Astrocyte of the spinal cord (primary cell): ENCODE measurements around the gene NWD2.

Experiments used
- DNase-seq: peaks from one replicate; pipeline ENCODE4 v3.0.0; 2011; ENCODE audit warnings: low read depth, low spot score
- H3K4me3 ChIP-seq: 2 replicates; pipeline ENCODE4 v1.5.1; 2011; ENCODE audit warnings: low read depth, mild to moderate bottlenecking, low read length, moderate library complexity
- CTCF ChIP-seq: IDR thresholded peaks from 2 replicates; pipeline ENCODE4 v1.5.1; 2012; ENCODE audit warnings: low read depth, mild to moderate bottlenecking, low read length, inconsistent platforms
- in situ Hi-C: cut with HindIII; loops from 2 replicates; pipeline ENCODE4 v1.10.0; 2017; ENCODE audit warnings: low sequenced_read_pairs

The NWD2 gene

DNA sequence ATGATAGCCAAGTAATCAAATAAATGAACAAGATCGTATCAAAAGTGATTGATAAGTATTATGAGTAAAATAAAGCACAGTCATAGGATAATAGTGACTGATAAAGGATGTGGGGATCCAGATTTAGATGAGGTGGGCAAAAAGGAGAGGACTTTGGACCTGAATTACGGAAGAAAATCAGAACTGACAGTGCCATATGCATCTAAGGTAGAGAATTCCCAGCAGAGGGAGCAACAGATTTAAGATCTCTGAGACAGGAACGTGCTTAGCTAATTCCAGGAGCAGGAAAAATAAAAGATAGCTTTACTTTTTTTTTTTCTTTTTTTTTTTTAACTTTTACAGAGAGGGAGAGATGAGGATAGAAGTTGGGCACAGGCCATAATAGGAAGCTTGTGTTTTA lies 189.9 kb downstream of the NWD2 start:
- no peak for DNase-seq
- in situ Hi-C loops, result no loop called here

DNA sequence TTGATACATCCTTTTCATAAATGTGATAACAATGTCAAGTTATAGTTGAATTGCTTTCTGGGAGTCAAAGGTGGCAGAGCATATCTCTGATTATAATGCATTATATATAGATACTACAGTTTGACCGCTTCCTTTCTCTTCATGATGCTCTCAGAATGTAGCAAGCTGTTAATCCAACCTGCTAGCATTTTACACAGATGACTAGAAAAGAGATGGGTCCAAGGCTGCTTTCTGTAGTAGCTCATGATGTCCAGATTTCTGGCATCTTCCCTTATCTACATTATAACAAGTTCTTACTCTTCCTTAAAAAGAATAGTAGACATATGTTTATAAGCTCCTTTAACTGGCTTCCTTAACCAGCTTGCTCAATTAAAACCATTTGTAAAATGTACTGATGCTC lies 192.0 kb downstream of the NWD2 start:
- in situ Hi-C loops, result no loop called here
- no peak for TF ChIP-seq CTCF
- no peak for DNase-seq
- no peak overlapping the region for H3K4me3 ChIP-seq

More for the DNA sequence above, 189.9 kb downstream of the NWD2 start:
- no peak overlapping the region for H3K4me3 ChIP-seq
- TF ChIP-seq CTCF, result peak; percentile 17

DNA sequence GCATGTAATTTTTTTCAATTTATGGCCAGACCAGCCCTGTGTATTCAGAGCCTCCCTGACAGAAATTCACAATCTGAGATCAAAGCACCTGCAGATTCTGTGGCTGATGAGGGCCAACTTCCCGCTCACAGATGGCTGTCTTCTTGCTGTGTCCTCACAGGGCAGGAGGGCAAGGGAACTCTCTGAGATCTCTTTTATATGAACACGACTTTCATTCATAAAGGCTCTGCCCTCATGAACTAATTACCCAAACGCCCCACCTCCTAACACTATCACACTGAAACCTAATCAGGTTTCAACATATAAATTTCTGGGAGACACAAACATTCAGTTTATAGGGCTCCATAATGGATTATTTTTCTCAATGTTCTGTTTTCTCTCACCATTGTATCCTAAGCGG lies 192.6 kb downstream of the NWD2 start:
- in situ Hi-C loops, result no loop called here
- no peak for TF ChIP-seq CTCF
- H3K4me3 ChIP-seq, result no peak overlapping the region
- no peak for DNase-seq

GRCh38 chr4:37438564-37439279 lies 194.2 kb downstream of the NWD2 start:
- TF ChIP-seq CTCF, result no peak
- in situ Hi-C loops, result no loop called here
- H3K4me3 ChIP-seq, result no peak overlapping the region
- DNase-seq, result no peak

DNA sequence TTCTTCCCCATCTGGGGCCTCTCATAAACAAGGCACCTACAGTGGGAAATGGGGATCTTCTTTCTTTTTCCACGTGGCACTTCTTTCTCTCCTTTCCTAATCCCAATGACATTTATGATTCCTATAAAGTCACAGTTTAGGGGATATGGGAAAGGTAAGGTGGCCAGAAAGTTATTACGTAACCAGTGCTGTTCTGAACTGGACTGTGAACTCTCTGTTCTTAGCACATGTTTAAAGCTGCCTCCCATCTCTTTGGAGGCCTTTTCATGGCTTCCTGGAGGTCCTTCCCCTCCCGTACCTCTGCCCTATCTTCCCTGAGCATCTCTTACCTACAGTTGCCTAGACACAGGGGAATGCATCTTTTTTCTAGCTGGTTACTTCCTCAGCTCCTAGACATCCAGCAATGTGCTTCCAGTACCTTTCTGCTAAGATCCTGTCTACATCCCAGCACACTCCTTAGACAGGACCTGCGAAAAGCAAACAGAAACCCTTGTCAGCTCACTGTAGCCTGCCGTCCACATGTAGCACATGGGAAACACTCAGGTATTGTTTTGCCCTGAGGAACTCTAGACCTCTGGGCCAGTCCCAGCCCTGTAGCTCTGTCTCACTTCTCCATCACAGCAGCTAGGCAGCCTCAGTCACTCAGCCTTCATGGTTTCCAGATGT lies 195.4 kb downstream of the NWD2 start:
- DNase-seq, result no peak
- in situ Hi-C loops, result no loop called here
- H3K4me3 ChIP-seq, result no peak overlapping the region
- no peak for TF ChIP-seq CTCF

- no peak overlapping the region for H3K4me3 ChIP-seq
- TF ChIP-seq CTCF, result no peak
- in situ Hi-C loops, result no loop called here
- DNase-seq, result no peak
Observed at GRCh38 chr4:37440501-37440900, 196.0 kb downstream of the NWD2 start.
